HepG2 (cell line): ENCODE measurements around the gene A2ML1. TPM values are rescaled to one million over a fixed set of nuclear protein-coding genes. Genes with fewer than 3 reads are reported as not detected.

Experiments
- ATAC-seq: fragments of 200-7000 bp; cut with Tn5 transposase; 3 replicates; pipeline ENCODE4 v1.9.1; 2020; ENCODE audit warnings: mild to moderate bottlenecking, moderate library complexity
- BruUV-seq: library from RNA; stranded (reverse); fragments of 400-500 nt; replicated peaks from 2 replicates; lab custom pipeline; 2021; lab: Mats Ljungman, UMichigan
- CTCF ChIA-PET: fragments of 300-600 bp; formaldehyde crosslinking; extraction: SDS; loops from one replicate; lab custom pipeline; 2021; ENCODE audit warnings: low total read pairs, inconsistent platforms, low intra/inter-chr PET ratio; lab: Yijun Ruan, JAX
- POLR2A ChIA-PET: fragments of 350-600 bp; sonication (Branson Sonifier 250); formaldehyde crosslinking; loops from one replicate; lab custom pipeline; 2020; ENCODE audit warnings: antibody characterized with exemption, inconsistent platforms; lab: Yijun Ruan, JAX
- DNase-seq: peaks from one replicate; pipeline ENCODE4 v3.0.0-alpha.2; 2015; ENCODE audit warnings: low spot score
- FAIRE-seq: peaks from 3 replicates; lab custom pipeline; 2011; peaks lifted over from hg19 to GRCh38; lab: Jason Lieb, UNC
- H2AFZ ChIP-seq: one replicate; pipeline ENCODE4 v1.6.1; 2011; ENCODE audit warnings: low read length, inconsistent platforms
- H3K27ac ChIP-seq: fragments of 300-600 bp; 3 replicates; pipeline ENCODE4 v1.8.0; 2011; ENCODE audit warnings: mixed run types, mild to moderate bottlenecking, mixed read lengths, low read length, inconsistent platforms; ENCODE audit not compliant: insufficient read depth; ENCODE audit errors: extremely low read length
- H3K27me3 ChIP-seq, 2 experiments: fragments of 200-600 bp in 1 of 2; 2 replicates in 1 of 2; 3 replicates in 1 of 2; pipeline versions ENCODE4 v1.6.0 to v1.8.0; 2011; ENCODE audit warnings: low read length in 2 of 2, mild to moderate bottlenecking in 2 of 2, moderate library complexity in 2 of 2, inconsistent platforms in 1 of 2; ENCODE audit not compliant: insufficient read depth in 2 of 2, control insufficient read depth in 1 of 2
- H3K36me3 ChIP-seq, 2 experiments: fragments of 200-600 bp in 1 of 2; replicated peaks in 1 of 2; 2 replicates in 1 of 2; 3 replicates in 1 of 2; pipeline versions ENCODE4 v1.5.1 to v1.8.0; 2011; ENCODE audit warnings: low read length in 2 of 2, inconsistent platforms in 1 of 2; ENCODE audit not compliant: insufficient read depth in 2 of 2, control insufficient read depth in 1 of 2
- H3K4me1 ChIP-seq: 2 replicates; pipeline ENCODE4 v1.5.1; 2012; ENCODE audit warnings: low read length, inconsistent platforms; ENCODE audit not compliant: insufficient read depth
- H3K4me2 ChIP-seq: 2 replicates; pipeline ENCODE4 v1.6.0; 2011; ENCODE audit warnings: low read depth, low read length, inconsistent platforms
- H3K4me3 ChIP-seq, 3 experiments: fragments of 200-600 bp in 1 of 3; sonication (generic), shearing (Covaris generic) in 1 of 3; replicated peaks in 1 of 3; 2 replicates each; pipeline ENCODE4 v1.5.1; 2011 to 2016; ENCODE audit warnings: low read length in 3 of 3, inconsistent platforms in 2 of 3, low read depth in 2 of 3, mild to moderate bottlenecking in 2 of 3, control low read depth in 1 of 3, mixed read lengths in 1 of 3; ENCODE audit not compliant: insufficient read depth in 1 of 3
- H3K79me2 ChIP-seq: one replicate; pipeline ENCODE4 v1.6.1; 2011; ENCODE audit warnings: low read length, inconsistent platforms; ENCODE audit not compliant: insufficient read depth
- H3K9ac ChIP-seq: 2 replicates; pipeline ENCODE4 v1.6.0; 2011; ENCODE audit warnings: mild to moderate bottlenecking, low read depth, low read length, inconsistent platforms; ENCODE audit not compliant: insufficient read depth
- H3K9me3 ChIP-seq: 2 replicates; pipeline ENCODE4 v1.5.1; 2012; ENCODE audit warnings: mild to moderate bottlenecking, low read length
- H4K20me1 ChIP-seq: 2 replicates; pipeline ENCODE4 v1.6.0; 2011; ENCODE audit warnings: inconsistent platforms, mild to moderate bottlenecking, low read length, moderate library complexity; ENCODE audit not compliant: insufficient read depth
- ATM ChIP-seq: fragments of 450-650 bp; IDR thresholded peaks from 2 replicates; pipeline ENCODE4 v1.7.1; 2017; ENCODE audit warnings: mild to moderate bottlenecking, borderline replicate concordance
- CBFB ChIP-seq: sonication (generic); formaldehyde crosslinking; IDR thresholded peaks from 2 replicates; pipeline ENCODE4 v1.4.0; 2020; ENCODE audit warnings: missing genetic modification reagents
- GATAD2A ChIP-seq: IDR thresholded peaks from 2 replicates; pipeline ENCODE4 v1.6.1; 2016
- MAFG ChIP-seq: sonication (generic); formaldehyde crosslinking; IDR thresholded peaks from 2 replicates; pipeline ENCODE4 v1.5.1; 2020; ENCODE audit warnings: mild to moderate bottlenecking, missing genetic modification reagents
- RELA ChIP-seq: sonication (generic); formaldehyde crosslinking; IDR thresholded peaks from 2 replicates; pipeline ENCODE4 v1.4.0; 2020; ENCODE audit warnings: missing genetic modification reagents
- REXO4 ChIP-seq: sonication (generic); formaldehyde crosslinking; IDR thresholded peaks from 2 replicates; pipeline ENCODE4 v1.8.0; 2022; ENCODE audit warnings: missing genetic modification reagents, mild to moderate bottlenecking, borderline replicate concordance
- ZBTB1 ChIP-seq: sonication (generic); formaldehyde crosslinking; IDR thresholded peaks from 2 replicates; pipeline ENCODE4 v1.4.0; 2020; ENCODE audit warnings: missing genetic modification reagents, borderline replicate concordance
- ZBTB3 ChIP-seq: sonication (generic); formaldehyde crosslinking; IDR thresholded peaks from 2 replicates; pipeline ENCODE4 v1.4.0; 2020; ENCODE audit warnings: low read depth, mild to moderate bottlenecking, moderate library complexity, missing genetic modification reagents, borderline replicate concordance
- ZBTB7B ChIP-seq: sonication (generic); formaldehyde crosslinking; IDR thresholded peaks from 2 replicates; pipeline ENCODE4 v1.4.0; 2020; ENCODE audit warnings: missing genetic modification reagents
- ZFP82 ChIP-seq: sonication (generic); formaldehyde crosslinking; IDR thresholded peaks from 2 replicates; pipeline ENCODE4 v1.5.1; 2020; ENCODE audit warnings: mild to moderate bottlenecking, missing genetic modification reagents, borderline replicate concordance
- ZNF33A ChIP-seq: sonication (generic); formaldehyde crosslinking; IDR thresholded peaks from 2 replicates; pipeline ENCODE4 v1.5.1; 2020; ENCODE audit warnings: missing genetic modification reagents, mild to moderate bottlenecking, moderate library complexity, borderline replicate concordance
- ZNF567 ChIP-seq: sonication (generic); formaldehyde crosslinking; IDR thresholded peaks from 2 replicates; pipeline ENCODE4 v1.8.1; 2023; ENCODE audit warnings: mild to moderate bottlenecking, missing genetic modification reagents, borderline replicate concordance
- ZNF605 ChIP-seq: sonication (generic); formaldehyde crosslinking; IDR thresholded peaks from 2 replicates; pipeline ENCODE4 v1.8.0; 2022; ENCODE audit warnings: mild to moderate bottlenecking, missing genetic modification reagents
- ZNF652 ChIP-seq: IDR thresholded peaks from 2 replicates; pipeline ENCODE4 v1.6.1; 2016; ENCODE audit warnings: low read depth, borderline replicate concordance
- ZNF713 ChIP-seq: sonication (generic); formaldehyde crosslinking; IDR thresholded peaks from 2 replicates; pipeline ENCODE4 v1.4.0; 2020; ENCODE audit warnings: mild to moderate bottlenecking, missing genetic modification reagents
- ZNF841 ChIP-seq: sonication (generic); formaldehyde crosslinking; IDR thresholded peaks from 2 replicates; pipeline ENCODE4 v1.8.1; 2023; ENCODE audit warnings: missing genetic modification reagents, borderline replicate concordance
- ZNF891 ChIP-seq: sonication (generic); formaldehyde crosslinking; IDR thresholded peaks from 2 replicates; pipeline ENCODE4 v1.5.0; 2020; ENCODE audit warnings: mild to moderate bottlenecking, missing genetic modification reagents
- ZSCAN20 ChIP-seq: sonication (generic); formaldehyde crosslinking; IDR thresholded peaks from 2 replicates; pipeline ENCODE4 v1.4.0; 2020; ENCODE audit warnings: missing genetic modification reagents, mild to moderate bottlenecking, borderline replicate concordance
- WGBS: methylation state at CpG from one replicate; pipeline ENCODE4 v1.1.6; 2017; ENCODE audit warnings: low lambda C conversion rate; 5-methylcytosine and 5-hydroxymethylcytosine counted together
- in situ Hi-C: cut with HindIII; loops from 2 replicates; pipeline ENCODE4 v1.10.0; 2017; ENCODE audit warnings: low pct_unique_long_range_greater_than_20kb; ENCODE audit not compliant: extremely low pct_ligation_motif_present
- intact Hi-C: fragments of 100-400 bp; cut with micrococcal nuclease; formaldehyde crosslinking; loops from one replicate; pipeline ENCODE4 v1.10.0; 2022; ENCODE audit not compliant: unreplicated experiment
- polyA plus RNA-seq, 8 experiments: library from polyadenylated mRNA; depleted of rRNA in 3 of 8; stranded (reverse) in 7 of 8; unstranded in 1 of 8; fragments of >200 nt; fragmentation: Illumina TruSeq in 4 of 8; extraction: Trizol in 4 of 8; gene quantifications; 2 replicates each; pipeline versions ENCODE4 v1.2.1 to v1.2.3, GENCODE V29; 2011 to 2016; ENCODE audit warnings: low read depth in 4 of 8, missing spikeins in 1 of 8, mixed read lengths in 1 of 8; ENCODE audit not compliant: insufficient read depth in 1 of 8
- total RNA-seq, 5 experiments: library from RNA; depleted of rRNA; stranded (reverse); fragments of >200 nt; fragmentation: Illumina TruSeq; extraction: Trizol; gene quantifications; 2 replicates each; pipeline ENCODE4 v1.2.3, GENCODE V29; 2016; ENCODE audit warnings: low read depth in 1 of 5
- TF ChIP-seq, protein P1 (sequence below): sonication (generic); formaldehyde crosslinking; IDR thresholded peaks from 2 replicates; pipeline ENCODE4 v1.8.0; 2022; ENCODE audit warnings: mild to moderate bottlenecking, missing genetic modification reagents, moderate library complexity

Gene A2ML1
- total and polyA plus RNA-seq, 2 of the 13 experiments (the other 11 are each of a cell fraction or from before 2014, with no cell fraction given), result not detected

- in situ Hi-C loops, result no loop called here
Observed at GRCh38 chr12:8887285-8887715, 64.9 kb downstream of the A2ML1 start.

More at GRCh38 chr12:8887285-8887715, 64.9 kb downstream of the A2ML1 start:
- TF ChIP-seq GATAD2A, result no peak
- no peak for TF ChIP-seq ZNF891
- no peak for TF ChIP-seq ZNF841 (CRISPR knock-in tag)
- no peak for TF ChIP-seq ZNF33A
- TF ChIP-seq ZNF713 (CRISPR knock-in tag), result no peak
- no peak for TF ChIP-seq RELA (CRISPR knock-in tag)
- TF ChIP-seq, protein P1, sequence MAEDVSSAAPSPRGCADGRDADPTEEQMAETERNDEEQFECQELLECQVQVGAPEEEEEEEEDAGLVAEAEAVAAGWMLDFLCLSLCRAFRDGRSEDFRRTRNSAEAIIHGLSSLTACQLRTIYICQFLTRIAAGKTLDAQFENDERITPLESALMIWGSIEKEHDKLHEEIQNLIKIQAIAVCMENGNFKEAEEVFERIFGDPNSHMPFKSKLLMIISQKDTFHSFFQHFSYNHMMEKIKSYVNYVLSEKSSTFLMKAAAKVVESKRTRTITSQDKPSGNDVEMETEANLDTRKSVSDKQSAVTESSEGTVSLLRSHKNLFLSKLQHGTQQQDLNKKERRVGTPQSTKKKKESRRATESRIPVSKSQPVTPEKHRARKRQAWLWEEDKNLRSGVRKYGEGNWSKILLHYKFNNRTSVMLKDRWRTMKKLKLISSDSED, result no peak
- no peak for TF ChIP-seq REXO4 (CRISPR knock-in tag)
- TF ChIP-seq ZSCAN20, result no peak
- no peak for TF ChIP-seq ZFP82
- TF ChIP-seq ZNF567 (CRISPR knock-in tag), result no peak
- TF ChIP-seq ZNF605 (CRISPR knock-in tag), result no peak
- no peak for TF ChIP-seq ZBTB1 (CRISPR knock-in tag)
- TF ChIP-seq ZBTB7B (CRISPR knock-in tag), result no peak
- TF ChIP-seq ATM, result no peak
- TF ChIP-seq CBFB, result no peak
- no peak for TF ChIP-seq ZBTB3 (CRISPR knock-in tag)
- no peak for TF ChIP-seq MAFG
- TF ChIP-seq ZNF652, result no peak
- intact Hi-C loops, result no loop called here
- Histone ChIP-seq H3K9ac (no peak overlapping the region), H3K27me3 (0 out of 5 replicates have a peak, but pooled peaks cover 0 to 4% of the 10 kb centered on the region in 2 experiments), H4K20me1 (no peaks in the 10 kb centered on the region), H3K4me2 (no peak overlapping the region), H3K36me3 (no peaks in the 10 kb centered on the region), H3K9me3 (no peaks in the 10 kb centered on the region), H3K4me1 (no peaks in the 10 kb centered on the region), H2AFZ (no peak overlapping the region), H3K79me2 (no peaks in the 10 kb centered on the region), H3K4me3 (no peak overlapping the region), H3K27ac (no peak overlapping the region)
- ChIA-PET POLR2A (no interaction called here), CTCF (no interaction called here)
- no peak for FAIRE-seq
- 30% methylated on average over 4 of the region's 4 CpGs for WGBS
- ATAC-seq, result no peak
- BruUV-seq, result no TSS peak
- no peak for DNase-seq
